A549 (cell line): ENCODE data around the gene RERE. TPM values are rescaled to one million over a fixed set of nuclear protein-coding genes. Genes with fewer than 3 reads are reported as not detected.
A peak's percentile ranks its signal among the peaks of the same experiment; 100 is the strongest.
"Not testable (repeated sequence)": the region's sequence is repeated elsewhere in the genome, so short reads cannot be mapped to it uniquely, and the experiment has no call there.

ENCODE experiments used
- ATAC-seq, 2 experiments: fragments of 200-7000 bp in 1 of 2; fragments of >200 bp in 1 of 2; cut with Nextera tagmentation in 1 of 2; cut with Tn5 transposase in 1 of 2; 3 replicates each; pipeline versions ENCODE4 v1.8.0 to v1.9.1; 2018 to 2020; ENCODE audit warnings: mild to moderate bottlenecking in 1 of 2, moderate library complexity in 1 of 2
- CTCF ChIA-PET: fragments of 300-600 bp; sonication (Branson Sonifier 250); formaldehyde crosslinking; extraction: SDS; loops from one replicate; lab custom pipeline; 2021; ENCODE audit warnings: antibody characterized with exemption, inconsistent platforms; lab: Yijun Ruan, JAX
- POLR2A ChIA-PET: fragments of 350-600 bp; formaldehyde crosslinking; extraction: SDS; loops from one replicate; lab custom pipeline; 2021; ENCODE audit warnings: antibody characterized with exemption, inconsistent platforms; lab: Yijun Ruan, JAX
- DNase-seq, 2 experiments: peaks; one replicate each; pipeline versions ENCODE4 v3.0.0 to v3.0.0-alpha.2; 2011 to 2016; ENCODE audit warnings: low read depth in 1 of 2, low spot score in 1 of 2
- FAIRE-seq: peaks from 2 replicates; lab custom pipeline; 2011; peaks lifted over from hg19 to GRCh38; lab: Jason Lieb, UNC
- H3K27ac ChIP-seq, 2 experiments: fragments of >200 bp; sonication (Bioruptor Twin); formaldehyde crosslinking; 3 replicates each; pipeline ENCODE4 v1.5.1; 2016 to 2017
- H3K4me1 ChIP-seq: fragments of >200 bp; sonication (Bioruptor Twin); formaldehyde crosslinking; 3 replicates; pipeline ENCODE4 v1.6.1; 2016
- H3K4me2 ChIP-seq: fragments of >200 bp; sonication (Bioruptor Twin); formaldehyde crosslinking; 3 replicates; pipeline ENCODE4 v1.6.1; 2016
- H3K4me3 ChIP-seq: fragments of >200 bp; sonication (Bioruptor Twin); formaldehyde crosslinking; 3 replicates; pipeline ENCODE4 v1.5.1; 2016
- H3K9me3 ChIP-seq: fragments of >200 bp; sonication (Bioruptor Twin); formaldehyde crosslinking; 3 replicates; pipeline ENCODE4 v1.6.1; 2016
- CBX2 ChIP-seq: fragments of 200-600 bp; sonication (generic); IDR thresholded peaks from 2 replicates; pipeline ENCODE4 v1.6.1; 2016; ENCODE audit warnings: low read depth, mild to moderate bottlenecking, borderline replicate concordance
- CBX8 ChIP-seq: fragments of 200-600 bp; sonication (generic); IDR thresholded peaks from 2 replicates; pipeline ENCODE4 v1.6.1; 2016
- CEBPB ChIP-seq, 2 experiments: fragments of >200 bp in 1 of 2; sonication (Bioruptor Twin) in 1 of 2; formaldehyde crosslinking in 1 of 2; IDR thresholded peaks; 2 replicates each; pipeline ENCODE4 v1.6.1; 2012 to 2016
- CHD4 ChIP-seq: fragments of 200-600 bp; sonication (generic); IDR thresholded peaks from 2 replicates; pipeline ENCODE4 v1.6.1; 2016; ENCODE audit warnings: antibody characterized with exemption, mild to moderate bottlenecking, borderline replicate concordance
- CTCF ChIP-seq: fragments of >200 bp; sonication (Bioruptor Twin); formaldehyde crosslinking; IDR thresholded peaks from 3 replicates; pipeline ENCODE4 v1.5.1; 2016
- EP300 ChIP-seq, 2 experiments: fragments of >200 bp; sonication (Bioruptor Twin); formaldehyde crosslinking; IDR thresholded peaks; 2 replicates in 1 of 2; 3 replicates in 1 of 2; pipeline ENCODE4 v1.6.1; 2016 to 2017
- FOSL2 ChIP-seq, 2 experiments: fragments of 450-650 bp in 1 of 2; fragments of >200 bp in 1 of 2; sonication (Bioruptor Twin) in 1 of 2; formaldehyde crosslinking; IDR thresholded peaks; 2 replicates each; pipeline versions ENCODE4 v1.5.0 to v1.6.1; 2016 to 2020; ENCODE audit warnings: mild to moderate bottlenecking in 1 of 2, moderate library complexity in 1 of 2
- FOXS1 ChIP-seq: fragments of 250-450 bp; sonication (Bioruptor Pico); IDR thresholded peaks from 2 replicates; pipeline ENCODE4 v1.5.0; 2020; ENCODE audit warnings: mild to moderate bottlenecking, moderate library complexity
- HES2 ChIP-seq: fragments of >200 bp; sonication (Bioruptor Twin); formaldehyde crosslinking; IDR thresholded peaks from 2 replicates; pipeline ENCODE4 v1.6.1; 2016
- HEYL ChIP-seq: fragments of 250-450 bp; sonication (Bioruptor Pico); IDR thresholded peaks from 2 replicates; pipeline ENCODE4 v1.8.0; 2021; ENCODE audit warnings: mild to moderate bottlenecking, moderate library complexity
- HOXB13 ChIP-seq: fragments of 250-450 bp; sonication (Bioruptor Pico); IDR thresholded peaks from 2 replicates; pipeline ENCODE4 v1.5.0; 2020; ENCODE audit warnings: low read depth, mild to moderate bottlenecking, moderate library complexity
- JUNB ChIP-seq: fragments of >200 bp; sonication (Bioruptor Twin); formaldehyde crosslinking; IDR thresholded peaks from 2 replicates; pipeline ENCODE4 v1.6.1; 2016
- KDM1A ChIP-seq: fragments of 200-600 bp; sonication (generic); IDR thresholded peaks from 2 replicates; pipeline ENCODE4 v1.6.1; 2016; ENCODE audit warnings: low read depth, mild to moderate bottlenecking
- MAFK ChIP-seq: fragments of 450-650 bp; IDR thresholded peaks from 2 replicates; pipeline ENCODE4 v1.6.1; 2014; ENCODE audit not compliant: partially characterized antibody
- MAZ ChIP-seq: fragments of 150-350 bp; IDR thresholded peaks from 2 replicates; pipeline ENCODE4 v1.6.1; 2014; ENCODE audit warnings: antibody characterized with exemption, low read depth, low read length, borderline replicate concordance
- POLR2A ChIP-seq: IDR thresholded peaks from 2 replicates; pipeline ENCODE4 v1.6.1; 2012; ENCODE audit warnings: mild to moderate bottlenecking, low read length
- POLR2AphosphoS2 ChIP-seq: conservative IDR thresholded peaks from 2 replicates; pipeline ENCODE4 v1.6.1; 2012; ENCODE audit warnings: low read length, improper control_type of control experiment, inconsistent platforms
- RAD21 ChIP-seq, 2 experiments: fragments of >200 bp in 1 of 2; sonication (Bioruptor Twin) in 1 of 2; formaldehyde crosslinking in 1 of 2; IDR thresholded peaks in 1 of 2; conservative IDR thresholded peaks in 1 of 2; 2 replicates in 1 of 2; 3 replicates in 1 of 2; pipeline ENCODE4 v1.6.1; 2012 to 2018; ENCODE audit warnings: inconsistent platforms in 1 of 2
- SMC3 ChIP-seq: fragments of >200 bp; sonication (Bioruptor Twin); formaldehyde crosslinking; IDR thresholded peaks from 3 replicates; pipeline ENCODE4 v1.6.1; 2018; ENCODE audit warnings: inconsistent platforms
- USF2 ChIP-seq: fragments of 450-650 bp; IDR thresholded peaks from 2 replicates; pipeline ENCODE4 v1.6.1; 2014; ENCODE audit warnings: antibody characterized with exemption
- ZC3H11A ChIP-seq: fragments of 450-650 bp; IDR thresholded peaks from 2 replicates; pipeline ENCODE4 v1.6.1; 2014; ENCODE audit warnings: antibody characterized with exemption, mild to moderate bottlenecking
- ZFP36 ChIP-seq: fragments of 450-650 bp; IDR thresholded peaks from 2 replicates; pipeline ENCODE4 v1.6.1; 2014; ENCODE audit warnings: borderline replicate concordance; ENCODE audit not compliant: partially characterized antibody
- WGBS: methylation state at CpG from one replicate; pipeline ENCODE4 v1.1.6; 2017; ENCODE audit errors: missing lambda C conversion rate; 5-methylcytosine and 5-hydroxymethylcytosine counted together
- polyA plus RNA-seq, 4 experiments: library from polyadenylated mRNA; depleted of rRNA in 3 of 4; stranded (reverse); fragments of >200 nt; fragmentation: RNase III in 1 of 4; extraction: RNeasy Plus Mini Kit Qiagen cat#74134 plus additional on column Dnase treatment in 1 of 4; gene quantifications; 2 replicates in 3 of 4; 3 replicates in 1 of 4; pipeline ENCODE4 v1.2.3, GENCODE V29; 2011 to 2017

The RERE gene
- polyA plus RNA-seq, 2 of the 4 experiments (the other 2 are of a cell fraction): 12.6 to 28.6 TPM

DNA sequence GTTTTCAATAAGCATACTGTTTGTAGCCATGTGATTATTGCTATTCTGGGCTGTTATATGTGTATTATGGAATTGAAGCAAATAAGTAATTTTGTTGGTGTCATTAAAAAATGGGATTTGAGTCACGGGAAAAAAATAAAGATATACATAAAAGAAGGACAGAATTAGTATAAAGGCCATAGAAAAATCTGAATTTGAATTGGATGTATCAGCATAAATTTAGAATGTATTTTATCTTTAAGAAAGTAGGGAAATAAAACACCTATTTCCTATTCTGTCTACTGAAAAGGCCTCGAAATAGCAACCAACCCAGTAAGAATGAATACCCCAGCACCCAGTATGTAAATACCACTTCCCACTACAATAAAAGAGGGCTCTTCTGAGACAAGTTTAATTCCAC lies 313.6 kb downstream of the RERE start:
- FAIRE-seq (no peak), DNase-seq (no peak), ATAC-seq (no peak)
- H3K4me2 ChIP-seq: no peak overlapping the region
- H3K4me3 ChIP-seq: no peak overlapping the region
- WGBS: 85% methylated on average over 2 of the region's 2 CpGs
- ChIA-PET POLR2A (no interaction called here), CTCF (no interaction called here)
- TF ChIP-seq KDM1A: no peak
- TF ChIP-seq MAFK: peak; percentile 1
- H3K4me1 ChIP-seq: no peaks in the 10 kb centered on the region
- no peak overlapping the region for H3K27ac ChIP-seq
- no peaks in the 10 kb centered on the region for H3K9me3 ChIP-seq

DNA sequence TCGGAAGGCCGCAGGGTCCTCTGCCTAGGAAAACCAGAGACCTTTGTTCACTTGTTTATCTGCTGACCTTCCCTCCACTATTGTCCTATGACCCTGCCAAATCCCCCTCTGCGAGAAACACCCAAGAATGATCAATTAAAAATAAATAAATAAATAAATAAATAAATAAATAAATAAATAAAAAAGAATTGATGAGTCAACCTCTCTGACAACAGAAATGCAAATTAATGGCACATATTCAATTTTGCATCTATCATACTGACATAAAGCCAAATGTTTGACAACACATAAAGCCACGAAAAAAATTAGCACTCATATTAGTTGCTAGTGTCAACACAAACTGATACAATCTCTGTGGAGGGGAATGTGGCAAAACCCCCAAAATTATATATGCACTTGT lies 314.5 kb downstream of the RERE start:
- CTCF ChIA-PET, POLR2A ChIA-PET, H3K4me3 ChIP-seq, H3K27ac ChIP-seq, H3K4me1 ChIP-seq, H3K4me2 ChIP-seq, DNase-seq, FAIRE-seq, H3K9me3 ChIP-seq, ATAC-seq: not testable (repeated sequence)
- 84% methylated on average over 3 of the region's 4 CpGs for WGBS
- TF ChIP-seq ZC3H11A: peak; percentile 65

GRCh38 chr1:8497210-8497819 lies 320.1 kb downstream of the RERE start:
- no peak overlapping the region for H3K27ac ChIP-seq
- POLR2A ChIA-PET: no interaction called here
- H3K4me3 ChIP-seq: no peak overlapping the region
- H3K9me3 ChIP-seq: no peaks in the 10 kb centered on the region
- DNase-seq: peak in 1 of 2 experiments; percentile 28
- WGBS: 68% methylated on average over 3 of the region's 3 CpGs
- TF ChIP-seq FOXS1 (CRISPR knock-in tag) (no peak), KDM1A (no peak), SMC3 (no peak), HES2 (peak; percentile 62; the same call in 1 of the 2 replicates), HOXB13 (CRISPR knock-in tag) (no peak), JUNB (no peak), CBX2 (no peak), MAZ (no peak), HEYL (CRISPR knock-in tag) (no peak), FOSL2 (IDR thresholded peaks at IDR 0.05) (no peak), FOSL2 (CRISPR knock-in tag; IDR thresholded peaks at IDR 0.05) (peak; percentile 74), CEBPB (IDR thresholded peaks at IDR 0.05) (peak; percentile 74 to 81; a peak in 3 of 4 replicates)
- TF ChIP-seq, all 56 proteins: peak for 3
- ATAC-seq: peak; percentile 31 to 74; a peak in 3 of 6 replicates
- peaks cover 29% of the 10 kb centered on the region for H3K4me1 ChIP-seq
- CTCF ChIA-PET: no interaction called here
- no peak for FAIRE-seq
- H3K4me2 ChIP-seq: no peak overlapping the region

DNA sequence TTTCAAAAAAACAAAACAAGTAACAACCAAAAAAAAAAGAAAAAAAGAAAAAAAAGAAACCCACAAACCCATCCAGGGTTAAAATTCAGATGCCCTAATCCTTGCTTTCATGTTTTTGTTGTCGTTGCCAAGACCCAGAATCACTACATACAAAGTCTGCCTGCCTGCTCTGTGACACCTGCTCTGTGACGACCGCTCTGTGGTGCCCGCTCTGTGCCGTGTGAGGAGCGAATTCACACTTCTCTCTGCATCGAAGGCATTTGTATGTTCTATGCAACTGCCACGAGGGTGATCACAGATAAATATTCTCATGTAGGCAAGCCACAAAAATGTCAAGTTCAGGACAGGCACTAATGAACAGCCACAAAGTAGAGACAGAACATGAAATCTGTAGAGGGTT lies 321.0 kb downstream of the RERE start:
- no peak for FAIRE-seq
- Histone ChIP-seq H3K4me2 (no peak overlapping the region), H3K4me1 (peaks cover 29% of the 10 kb centered on the region), H3K9me3 (no peaks in the 10 kb centered on the region), H3K27ac (no peak overlapping the region)
- POLR2A ChIA-PET: no interaction called here
- ATAC-seq: peak in 1 of 2 experiments; percentile 21; a peak in 1 of 6 replicates
- no peak for TF ChIP-seq KDM1A
- no peak for TF ChIP-seq EP300 (IDR thresholded peaks at IDR 0.05)
- no peak for TF ChIP-seq USF2
- no peak for TF ChIP-seq MAZ
- no peak for TF ChIP-seq HOXB13 (CRISPR knock-in tag)
- no peak for TF ChIP-seq CHD4
- TF ChIP-seq ZFP36: no peak
- no peak for TF ChIP-seq FOXS1 (CRISPR knock-in tag)
- no peak for TF ChIP-seq POLR2A
- no peak for TF ChIP-seq CTCF
- no peak for TF ChIP-seq POLR2AphosphoS2
- TF ChIP-seq ZC3H11A: no peak
- TF ChIP-seq SMC3: no peak
- TF ChIP-seq CBX8: no peak
- no peak for TF ChIP-seq RAD21 (conservative IDR thresholded peaks at IDR 0.05 in 1 of 2, IDR thresholded peaks at IDR 0.05 in 1 of 2)
- TF ChIP-seq CBX2: no peak
- TF ChIP-seq JUNB: no peak
- TF ChIP-seq MAFK: no peak
- TF ChIP-seq, all 56 proteins: peak for 0
- DNase-seq: no peak
- 91% methylated on average over 8 of the region's 8 CpGs for WGBS
- H3K4me3 ChIP-seq: no peak overlapping the region
- CTCF ChIA-PET: no interaction called here
